Measurements from ENCODE around the gene SMG5.

SMG5 gene

GRCh38 chr1:156281281-156281680, 1.3 kb downstream of the SMG5 start:
- TF ChIP-seq, protein P1, sequence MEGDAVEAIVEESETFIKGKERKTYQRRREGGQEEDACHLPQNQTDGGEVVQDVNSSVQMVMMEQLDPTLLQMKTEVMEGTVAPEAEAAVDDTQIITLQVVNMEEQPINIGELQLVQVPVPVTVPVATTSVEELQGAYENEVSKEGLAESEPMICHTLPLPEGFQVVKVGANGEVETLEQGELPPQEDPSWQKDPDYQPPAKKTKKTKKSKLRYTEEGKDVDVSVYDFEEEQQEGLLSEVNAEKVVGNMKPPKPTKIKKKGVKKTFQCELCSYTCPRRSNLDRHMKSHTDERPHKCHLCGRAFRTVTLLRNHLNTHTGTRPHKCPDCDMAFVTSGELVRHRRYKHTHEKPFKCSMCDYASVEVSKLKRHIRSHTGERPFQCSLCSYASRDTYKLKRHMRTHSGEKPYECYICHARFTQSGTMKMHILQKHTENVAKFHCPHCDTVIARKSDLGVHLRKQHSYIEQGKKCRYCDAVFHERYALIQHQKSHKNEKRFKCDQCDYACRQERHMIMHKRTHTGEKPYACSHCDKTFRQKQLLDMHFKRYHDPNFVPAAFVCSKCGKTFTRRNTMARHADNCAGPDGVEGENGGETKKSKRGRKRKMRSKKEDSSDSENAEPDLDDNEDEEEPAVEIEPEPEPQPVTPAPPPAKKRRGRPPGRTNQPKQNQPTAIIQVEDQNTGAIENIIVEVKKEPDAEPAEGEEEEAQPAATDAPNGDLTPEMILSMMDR (IDR thresholded peaks at IDR 0.05; ENCODE audit: extremely low read depth, missing control alignments) = peak; percentile 15
- peak; percentile 57 for DNase-seq (ENCODE audit: low spot score)

GRCh38 chr1:156279837-156280236, 2.8 kb downstream of the SMG5 start:
- TF ChIP-seq, protein P1 (IDR thresholded peaks at IDR 0.05; ENCODE audit: extremely low read depth, missing control alignments) = no peak
- no peak for DNase-seq (ENCODE audit: low spot score)

GRCh38 chr1:156276966-156277381, 5.7 kb downstream of the SMG5 start:
- DNase-seq (ENCODE audit: low spot score) = no peak
- TF ChIP-seq, protein P1 (IDR thresholded peaks at IDR 0.05; ENCODE audit: extremely low read depth, missing control alignments) = no peak

DNA sequence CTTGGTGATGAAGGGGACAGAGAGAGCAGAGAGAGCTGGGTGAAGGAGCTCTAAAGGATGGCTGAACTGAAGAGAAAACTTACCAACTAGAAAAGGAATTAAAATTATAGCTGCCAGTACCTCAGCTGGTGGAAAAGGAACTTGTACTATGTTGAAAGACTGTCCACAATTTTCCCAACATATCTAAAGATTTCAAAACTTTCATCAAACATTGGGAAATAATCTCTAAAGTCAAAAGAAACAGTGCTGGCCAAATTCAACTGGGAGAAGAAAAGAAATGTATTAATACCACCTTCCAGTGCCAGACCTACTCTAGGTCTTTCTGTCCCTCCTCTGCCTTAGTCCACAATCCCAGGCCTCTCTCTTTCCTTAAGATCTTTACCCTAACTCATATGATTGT, 6.1 kb downstream of the SMG5 start:
- TF ChIP-seq, protein P1 (IDR thresholded peaks at IDR 0.05; ENCODE audit: extremely low read depth, missing control alignments) = no peak
- no peak for DNase-seq (ENCODE audit: low spot score)

DNA sequence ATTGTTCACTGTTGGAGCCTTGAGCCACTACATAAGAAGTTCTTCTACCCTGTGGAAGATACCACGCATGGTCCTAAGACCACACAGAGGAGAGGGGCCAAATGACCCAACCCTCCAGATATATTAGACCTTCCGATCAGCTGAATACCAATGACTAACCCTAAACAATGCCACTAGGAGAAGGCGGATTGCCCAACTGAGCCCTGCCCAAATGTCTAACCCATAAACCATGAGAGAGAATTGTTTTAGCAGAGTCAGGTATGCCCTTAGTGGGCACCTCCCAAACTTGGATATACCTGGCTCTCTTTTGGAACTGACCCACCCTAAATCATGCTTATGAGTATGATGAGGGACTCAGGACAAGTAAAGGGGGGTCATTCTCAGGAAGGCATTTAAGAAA, 12.3 kb downstream of the SMG5 start:
- no peak for DNase-seq (ENCODE audit: low spot score)
- TF ChIP-seq, protein P1 (IDR thresholded peaks at IDR 0.05; ENCODE audit: extremely low read depth, missing control alignments) = no peak

GRCh38 chr1:156268336-156268735, 14.3 kb downstream of the SMG5 start:
- TF ChIP-seq, protein P1 (IDR thresholded peaks at IDR 0.05; ENCODE audit: extremely low read depth, missing control alignments) = no peak

DNA sequence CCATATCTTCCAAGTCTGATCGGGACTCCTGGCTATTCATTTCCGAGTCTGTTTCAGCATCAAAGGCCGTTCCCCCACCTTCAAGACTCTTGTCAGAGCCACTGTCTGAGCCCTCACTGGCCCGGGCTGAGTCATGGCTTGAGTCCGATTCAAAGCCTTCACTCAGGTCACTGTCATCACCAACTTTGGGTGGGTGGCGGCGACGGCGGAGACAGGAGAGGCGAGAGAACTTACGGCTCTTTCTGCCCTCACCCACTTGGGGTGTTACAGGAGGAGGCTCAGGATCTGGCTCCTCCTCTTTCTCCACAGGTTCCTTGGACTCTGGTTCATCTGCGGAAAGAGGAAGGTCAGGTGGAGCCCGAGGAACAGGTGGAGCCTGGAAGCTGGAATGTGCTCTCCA, 16.6 kb downstream of the SMG5 start:
- DNase-seq (ENCODE audit: low spot score) = no peak
- TF ChIP-seq, protein P1 (IDR thresholded peaks at IDR 0.05; ENCODE audit: extremely low read depth, missing control alignments) = no peak

More at GRCh38 chr1:156268336-156268735, 14.3 kb downstream of the SMG5 start:
- DNase-seq (ENCODE audit: low spot score) = no peak

Measured in GM20000 (cell line).